ENCODE results near the gene SPPL3.

SPPL3 gene

DNA sequence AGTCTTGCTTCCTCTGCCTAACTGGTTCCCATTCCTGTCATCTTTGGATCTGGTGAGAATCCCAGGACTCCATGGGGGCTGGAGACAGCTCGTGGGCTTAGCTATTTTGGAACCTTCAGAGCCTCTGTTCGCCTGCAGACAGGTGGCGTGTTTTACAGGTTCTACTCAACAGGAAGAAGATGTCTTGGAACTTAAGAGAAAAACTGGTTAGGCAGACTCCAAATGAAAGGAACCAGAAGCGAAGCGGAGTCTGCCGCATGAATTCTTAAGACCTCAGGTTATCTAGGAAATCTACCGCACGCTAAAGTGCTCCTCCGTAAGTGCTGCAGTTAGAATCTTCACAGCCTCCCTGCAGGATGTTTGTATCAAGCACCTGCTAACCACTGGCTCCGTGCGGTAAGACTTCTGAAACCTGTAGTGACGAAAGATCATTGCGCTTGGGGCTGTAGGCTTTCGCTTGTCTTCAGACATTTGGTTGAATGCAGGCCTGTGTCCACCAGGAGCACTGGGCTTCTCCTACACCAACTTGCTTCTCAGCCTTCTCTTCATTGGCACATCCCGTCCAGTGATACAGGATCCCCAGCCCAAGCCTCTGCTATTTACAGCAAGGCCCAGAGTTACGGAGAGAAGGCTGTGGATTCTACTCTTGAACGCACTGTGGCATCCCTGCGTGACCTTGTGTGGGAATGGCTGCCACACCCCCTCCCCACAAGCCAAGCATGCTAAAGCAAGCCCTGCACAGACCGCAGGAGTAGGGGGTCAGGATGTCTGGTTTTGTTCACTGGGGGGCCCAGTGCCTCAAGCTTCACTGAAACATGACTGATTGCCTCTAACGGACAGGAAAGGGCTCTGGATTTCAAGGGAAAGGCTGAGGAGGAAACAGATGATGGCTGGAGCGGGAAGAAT is 143.6 kb downstream of the SPPL3 start:
- Mint-ChIP-seq H3K27ac (no peak overlapping the region), H3K4me1 (ENCODE audit: low read depth) (peaks cover under 1% of the 10 kb centered on the region), H3K9me3 (no peaks in the 10 kb centered on the region), H3K4me3 (no peak overlapping the region), H3K36me3 (ENCODE audit: low read depth) (peaks cover 14% of the 10 kb centered on the region), H3K27me3 (no peaks in the 10 kb centered on the region)

DNA sequence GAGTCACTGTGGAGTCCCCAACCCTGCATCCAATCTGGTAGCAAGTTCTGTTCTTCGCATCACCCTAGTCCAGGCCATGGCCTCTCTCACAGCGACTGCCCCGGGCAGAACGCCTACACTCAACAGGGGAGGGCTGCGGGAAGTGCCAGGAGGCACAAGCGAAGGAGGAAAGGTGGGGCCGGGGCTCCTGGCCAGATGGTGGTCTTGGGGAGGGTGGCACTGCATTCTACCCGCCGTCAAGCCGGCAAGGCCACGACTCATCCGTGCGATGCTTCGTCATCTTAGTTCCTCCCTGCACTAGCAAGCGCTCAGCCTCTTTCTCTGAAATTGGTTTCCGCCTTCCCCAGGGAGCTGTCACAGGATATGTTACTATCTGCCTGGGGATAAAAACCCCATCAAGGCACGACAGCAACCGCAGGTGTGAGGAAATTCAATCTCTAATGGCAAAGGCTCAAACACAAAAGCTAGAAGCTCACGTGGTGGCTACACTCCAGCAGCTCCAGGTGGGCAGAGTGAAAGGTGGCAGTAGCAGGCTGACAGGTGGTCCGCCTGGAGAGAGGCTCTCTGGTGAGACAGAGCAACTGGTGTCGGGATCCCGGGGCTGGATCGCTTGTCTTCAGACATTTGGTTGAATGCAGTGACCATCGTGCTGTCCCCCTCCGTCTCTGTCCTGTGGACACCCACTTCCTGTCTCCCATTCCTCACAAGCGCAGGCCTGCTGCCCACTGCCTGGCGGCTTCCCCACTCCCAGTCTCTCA is 144.4 kb downstream of the SPPL3 start:
- H3K27me3 Mint-ChIP-seq, result no peaks in the 10 kb centered on the region
- peaks cover 14% of the 10 kb centered on the region for H3K36me3 Mint-ChIP-seq (ENCODE audit: low read depth)
- H3K4me1 Mint-ChIP-seq (ENCODE audit: low read depth), result peaks cover 8% of the 10 kb centered on the region
- H3K4me3 Mint-ChIP-seq, result no peak overlapping the region
- H3K27ac Mint-ChIP-seq, result no peak overlapping the region
- H3K9me3 Mint-ChIP-seq, result no peaks in the 10 kb centered on the region

DNA sequence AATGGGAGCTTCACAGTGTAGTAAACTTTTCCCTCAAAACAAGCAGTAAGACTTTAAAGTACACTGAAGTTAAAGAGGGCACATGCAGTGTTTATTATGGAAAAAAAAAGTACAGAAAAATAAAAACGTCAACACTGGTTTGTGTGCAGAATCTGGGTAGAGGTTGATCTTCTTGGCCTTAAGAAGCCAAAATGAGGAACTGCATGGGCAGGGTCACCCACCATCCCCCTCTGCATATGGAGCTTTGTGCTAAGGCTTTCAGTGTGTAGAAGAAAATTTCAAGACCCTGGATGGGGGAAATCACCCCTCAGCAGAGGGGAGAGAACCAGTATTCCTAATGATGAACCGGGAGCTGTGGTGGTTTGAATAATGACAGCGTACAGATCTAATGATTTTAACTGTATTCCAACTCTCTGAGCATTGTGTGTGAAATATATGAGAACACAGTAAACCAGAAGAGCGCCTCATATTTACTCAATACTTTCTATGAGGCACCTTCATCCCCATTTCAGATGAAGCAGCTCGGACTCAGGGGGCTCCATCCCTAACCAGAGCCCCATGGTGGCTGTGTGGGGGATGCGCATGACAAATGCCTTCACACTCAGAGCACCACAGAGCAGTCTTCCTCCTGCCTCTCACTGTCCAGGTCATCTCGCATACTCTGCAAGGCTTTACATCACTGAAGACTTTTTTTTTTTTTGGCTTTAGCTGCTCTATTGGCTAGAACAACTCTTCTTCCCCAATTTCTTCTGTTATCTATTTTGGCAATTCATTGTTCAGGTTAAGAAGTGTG is 145.2 kb downstream of the SPPL3 start:
- no peak overlapping the region for H3K27ac Mint-ChIP-seq
- no peak overlapping the region for H3K4me3 Mint-ChIP-seq
- H3K9me3 Mint-ChIP-seq, result no peaks in the 10 kb centered on the region
- no peaks in the 10 kb centered on the region for H3K27me3 Mint-ChIP-seq
- H3K4me1 Mint-ChIP-seq (ENCODE audit: low read depth), result peaks cover 8% of the 10 kb centered on the region
- peaks cover 8% of the 10 kb centered on the region for H3K36me3 Mint-ChIP-seq (ENCODE audit: low read depth)

DNA sequence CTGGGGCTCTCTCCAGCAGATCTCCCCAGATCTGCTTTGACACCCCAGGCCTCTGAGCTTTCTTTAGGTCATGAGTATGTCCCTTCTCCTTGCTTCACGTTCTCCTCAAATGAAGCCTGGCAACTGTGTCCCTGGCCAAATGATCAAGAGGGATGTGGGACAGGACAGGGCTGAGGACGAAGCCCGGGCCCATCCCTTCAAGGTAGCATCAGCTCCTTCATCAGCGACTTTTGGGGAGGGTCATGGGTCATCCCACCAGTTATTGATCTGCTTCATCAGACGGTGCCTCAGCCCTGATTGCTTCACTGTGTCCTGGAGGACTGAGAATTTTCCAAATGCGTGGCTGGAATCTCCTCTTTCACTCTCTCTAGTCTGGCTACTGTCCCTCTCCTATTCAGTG is 146.2 kb downstream of the SPPL3 start:
- Mint-ChIP-seq H3K4me3 (no peak overlapping the region), H3K4me1 (ENCODE audit: low read depth) (peaks cover 12% of the 10 kb centered on the region), H3K9me3 (no peaks in the 10 kb centered on the region), H3K27ac (no peak overlapping the region), H3K27me3 (no peaks in the 10 kb centered on the region), H3K36me3 (ENCODE audit: low read depth) (peaks cover 8% of the 10 kb centered on the region)

DNA sequence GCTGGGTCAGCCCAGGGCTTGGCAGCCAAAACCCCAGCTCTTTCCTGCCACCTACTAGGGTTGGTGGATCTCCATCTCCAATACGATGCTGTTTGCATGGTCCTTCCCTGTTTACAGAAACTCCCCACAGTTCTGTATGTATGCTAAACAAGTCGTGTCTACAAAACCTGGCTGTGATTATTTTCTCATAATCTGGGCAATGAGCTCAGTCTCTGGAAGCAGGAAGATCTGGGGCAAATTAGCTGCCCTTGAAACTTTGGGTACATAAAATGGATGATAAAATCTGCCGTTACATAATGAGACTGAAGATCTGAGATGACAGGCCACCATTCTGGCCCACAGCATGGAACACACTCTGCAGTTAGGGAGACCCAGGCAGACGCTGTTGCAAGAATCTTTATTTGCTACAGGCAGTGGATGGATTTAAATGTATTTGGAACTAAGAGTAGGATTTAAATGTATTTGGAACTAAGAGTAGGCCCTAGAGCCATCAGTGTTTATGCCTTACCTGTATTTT is 146.9 kb downstream of the SPPL3 start:
- Mint-ChIP-seq H3K36me3 (ENCODE audit: low read depth) (peaks cover 6% of the 10 kb centered on the region), H3K27me3 (peaks cover 3% of the 10 kb centered on the region), H3K27ac (no peak overlapping the region), H3K9me3 (no peaks in the 10 kb centered on the region), H3K4me3 (no peak overlapping the region), H3K4me1 (ENCODE audit: low read depth) (peaks cover 12% of the 10 kb centered on the region)

DNA sequence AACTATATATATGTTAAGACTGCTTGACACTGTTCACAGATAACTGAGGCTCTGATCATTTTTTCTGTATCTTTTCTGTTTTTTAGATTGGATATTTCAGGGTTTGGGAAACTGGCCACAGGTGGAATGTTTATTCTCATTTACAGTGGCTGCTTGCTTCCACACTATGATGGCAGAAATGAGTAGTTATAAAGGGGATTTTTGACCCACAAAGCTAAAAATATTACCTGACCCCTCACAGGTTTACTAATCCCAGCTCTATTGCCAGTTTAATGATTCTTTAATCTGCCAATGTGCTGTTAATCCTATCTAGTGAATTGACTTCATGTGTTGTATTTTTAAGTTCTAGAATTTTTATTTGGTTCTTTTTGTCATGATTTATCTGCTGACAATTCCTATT is 148.9 kb downstream of the SPPL3 start:
- Mint-ChIP-seq H3K4me1 (ENCODE audit: low read depth) (peaks cover 12% of the 10 kb centered on the region), H3K27me3 (peaks cover 5% of the 10 kb centered on the region), H3K27ac (no peak overlapping the region), H3K36me3 (ENCODE audit: low read depth) (no peaks in the 10 kb centered on the region), H3K4me3 (no peak overlapping the region), H3K9me3 (no peaks in the 10 kb centered on the region)

DNA sequence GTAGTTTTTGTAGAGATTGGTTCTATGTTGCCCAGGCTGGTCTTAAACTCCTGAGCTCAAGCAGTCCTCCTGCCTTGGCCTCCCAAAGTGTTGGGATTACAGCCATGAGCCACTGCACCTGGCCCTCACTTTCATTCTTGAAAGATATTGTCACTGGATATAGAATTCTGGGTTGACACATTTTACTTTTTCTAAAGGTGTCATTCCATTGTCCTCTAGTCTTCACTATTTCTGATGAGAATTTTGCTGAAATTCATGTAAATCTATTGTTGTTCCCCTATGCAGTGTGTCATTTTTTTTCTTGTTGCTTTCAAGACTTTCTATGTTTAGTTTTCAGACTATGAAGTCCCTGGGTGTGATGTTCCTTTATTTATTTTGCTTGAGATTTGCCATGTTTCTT is 149.4 kb downstream of the SPPL3 start:
- H3K4me3 Mint-ChIP-seq, result no peak overlapping the region
- H3K27ac Mint-ChIP-seq, result no peak overlapping the region
- no peaks in the 10 kb centered on the region for H3K36me3 Mint-ChIP-seq (ENCODE audit: low read depth)

DNA sequence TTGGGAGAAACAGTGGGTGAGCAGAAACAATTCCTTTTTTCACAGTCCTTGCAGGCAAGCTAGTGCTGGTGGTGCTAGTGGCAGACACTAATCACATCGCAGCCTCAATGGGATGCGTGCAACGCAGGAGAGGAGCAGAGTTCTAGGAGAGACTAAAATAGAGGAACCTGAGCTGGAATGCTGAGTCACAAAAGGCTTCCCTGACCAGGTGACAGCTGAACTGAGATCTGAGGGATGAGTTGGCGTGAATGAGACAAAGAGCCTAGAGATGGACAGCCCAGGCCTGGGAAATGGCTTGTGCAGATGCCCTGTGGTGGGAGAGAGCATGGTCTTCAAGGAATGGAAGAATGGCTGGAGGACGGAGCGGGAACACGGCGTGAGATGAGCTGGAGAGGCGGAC is 152.8 kb downstream of the SPPL3 start:
- Mint-ChIP-seq H3K27ac (no peak overlapping the region), H3K4me3 (no peak overlapping the region), H3K9me3 (no peaks in the 10 kb centered on the region), H3K27me3 (peaks cover 5% of the 10 kb centered on the region), H3K4me1 (ENCODE audit: low read depth) (peaks cover 12% of the 10 kb centered on the region), H3K36me3 (ENCODE audit: low read depth) (no peaks in the 10 kb centered on the region)

More for the DNA sequence above, 149.4 kb downstream of the SPPL3 start:
- no peaks in the 10 kb centered on the region for H3K9me3 Mint-ChIP-seq
- H3K27me3 Mint-ChIP-seq, result peaks cover 5% of the 10 kb centered on the region
- H3K4me1 Mint-ChIP-seq (ENCODE audit: low read depth), result peaks cover 12% of the 10 kb centered on the region

DNA sequence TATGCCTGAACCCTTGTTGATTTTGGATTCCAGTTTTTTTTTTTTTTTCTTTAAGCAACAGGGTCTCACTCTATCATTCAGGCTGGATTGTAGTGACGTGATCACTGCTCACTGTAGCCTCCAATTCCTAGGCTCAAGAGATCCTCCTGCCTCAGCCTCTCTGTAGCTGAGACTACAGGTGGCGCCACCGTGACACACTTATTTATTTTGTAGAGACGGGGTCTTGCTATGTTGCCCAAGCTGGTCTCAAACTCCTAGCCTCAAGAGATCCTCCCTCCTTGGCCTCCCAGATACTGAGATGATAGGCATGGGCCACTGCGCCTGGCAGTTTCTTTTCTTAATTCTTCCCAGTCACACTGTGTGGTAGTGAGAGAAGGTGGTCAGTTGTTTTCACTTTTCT is 153.4 kb downstream of the SPPL3 start:
- Mint-ChIP-seq H3K4me1 (ENCODE audit: low read depth) (peaks cover 12% of the 10 kb centered on the region), H3K9me3 (no peaks in the 10 kb centered on the region), H3K4me3 (no peak overlapping the region), H3K27me3 (peaks cover 5% of the 10 kb centered on the region), H3K27ac (no peak overlapping the region), H3K36me3 (ENCODE audit: low read depth) (no peaks in the 10 kb centered on the region)

DNA sequence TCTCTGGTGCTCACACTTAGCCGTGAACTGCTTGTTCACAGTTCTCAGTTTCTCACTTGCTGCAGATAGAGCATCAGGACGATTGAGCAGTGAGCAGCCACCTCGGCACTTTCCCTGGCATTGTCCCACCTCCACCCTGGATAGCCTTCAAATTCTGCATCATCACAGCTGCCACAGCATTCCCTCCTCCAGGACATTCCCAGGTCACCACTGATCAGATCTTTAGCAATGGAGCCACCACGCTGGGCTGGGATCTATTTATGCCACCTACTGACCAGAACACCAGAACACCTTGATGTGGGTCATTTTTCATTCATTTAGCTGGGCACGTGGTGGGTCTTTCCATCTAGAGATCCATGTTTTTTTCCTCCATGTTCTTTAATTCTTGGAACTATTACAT is 154.9 kb downstream of the SPPL3 start:
- no peaks in the 10 kb centered on the region for H3K9me3 Mint-ChIP-seq
- no peaks in the 10 kb centered on the region for H3K36me3 Mint-ChIP-seq (ENCODE audit: low read depth)
- H3K27me3 Mint-ChIP-seq, result peaks cover 5% of the 10 kb centered on the region
- H3K4me1 Mint-ChIP-seq (ENCODE audit: low read depth), result peaks cover 4% of the 10 kb centered on the region
- no peak overlapping the region for H3K4me3 Mint-ChIP-seq
- no peak overlapping the region for H3K27ac Mint-ChIP-seq

DNA sequence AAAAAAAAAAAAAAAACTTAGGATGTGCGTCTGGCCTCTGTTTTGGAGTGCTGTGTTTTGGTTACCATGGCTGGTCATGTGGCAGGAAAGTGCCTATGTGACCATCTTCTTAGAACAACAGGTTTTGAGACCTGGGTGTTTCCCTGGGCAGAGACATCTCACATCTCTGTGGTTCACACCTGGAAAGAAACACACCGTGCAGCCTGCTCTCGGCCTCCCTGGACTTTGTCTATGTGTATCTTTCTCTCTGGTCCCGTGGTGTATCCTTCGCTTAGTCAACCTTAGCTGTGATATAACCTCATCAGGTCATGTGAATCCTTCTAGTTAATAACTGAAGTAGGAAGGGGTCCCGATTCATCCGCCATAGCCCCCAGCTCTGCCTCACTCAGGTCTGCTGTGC is 155.9 kb downstream of the SPPL3 start:
- no peaks in the 10 kb centered on the region for H3K4me1 Mint-ChIP-seq (ENCODE audit: low read depth)
- H3K27ac Mint-ChIP-seq, result no peak overlapping the region
- peaks cover 5% of the 10 kb centered on the region for H3K27me3 Mint-ChIP-seq

DNA sequence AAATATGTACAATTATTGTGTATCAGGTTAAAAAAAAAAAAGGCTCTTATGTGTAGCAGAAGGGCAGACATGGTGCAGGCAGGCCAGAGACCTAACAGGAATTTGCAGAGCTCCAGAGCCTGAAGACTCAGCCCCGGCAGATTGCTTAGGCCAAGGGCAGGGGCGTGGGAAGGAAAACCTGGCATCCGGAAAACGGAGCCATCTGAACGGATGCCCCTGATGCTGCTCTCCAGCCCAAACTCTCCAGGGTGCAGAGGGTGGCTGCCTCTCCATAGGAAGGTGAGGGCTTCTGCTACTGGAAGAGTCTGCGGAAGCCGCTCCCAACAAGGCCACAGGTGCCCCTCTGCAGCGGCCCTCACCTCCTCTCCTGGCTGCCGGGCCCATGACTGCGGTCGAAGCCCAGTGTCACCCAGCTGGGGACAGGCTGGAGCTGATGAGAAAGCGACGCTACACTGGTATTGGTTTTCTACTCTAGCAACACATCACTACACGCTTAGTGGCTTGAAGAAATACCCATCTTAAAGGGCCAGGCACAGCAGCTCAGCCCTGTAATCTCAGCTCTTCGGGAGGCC is 159.2 kb downstream of the SPPL3 start:
- H3K4me3 Mint-ChIP-seq, result no peak overlapping the region
- H3K27ac Mint-ChIP-seq, result no peak overlapping the region
- H3K9me3 Mint-ChIP-seq, result no peaks in the 10 kb centered on the region
- no peaks in the 10 kb centered on the region for H3K27me3 Mint-ChIP-seq
- H3K36me3 Mint-ChIP-seq (ENCODE audit: low read depth), result no peaks in the 10 kb centered on the region
- H3K4me1 Mint-ChIP-seq (ENCODE audit: low read depth), result no peaks in the 10 kb centered on the region

More for the DNA sequence above, 155.9 kb downstream of the SPPL3 start:
- no peaks in the 10 kb centered on the region for H3K9me3 Mint-ChIP-seq
- no peaks in the 10 kb centered on the region for H3K36me3 Mint-ChIP-seq (ENCODE audit: low read depth)
- no peak overlapping the region for H3K4me3 Mint-ChIP-seq

DNA sequence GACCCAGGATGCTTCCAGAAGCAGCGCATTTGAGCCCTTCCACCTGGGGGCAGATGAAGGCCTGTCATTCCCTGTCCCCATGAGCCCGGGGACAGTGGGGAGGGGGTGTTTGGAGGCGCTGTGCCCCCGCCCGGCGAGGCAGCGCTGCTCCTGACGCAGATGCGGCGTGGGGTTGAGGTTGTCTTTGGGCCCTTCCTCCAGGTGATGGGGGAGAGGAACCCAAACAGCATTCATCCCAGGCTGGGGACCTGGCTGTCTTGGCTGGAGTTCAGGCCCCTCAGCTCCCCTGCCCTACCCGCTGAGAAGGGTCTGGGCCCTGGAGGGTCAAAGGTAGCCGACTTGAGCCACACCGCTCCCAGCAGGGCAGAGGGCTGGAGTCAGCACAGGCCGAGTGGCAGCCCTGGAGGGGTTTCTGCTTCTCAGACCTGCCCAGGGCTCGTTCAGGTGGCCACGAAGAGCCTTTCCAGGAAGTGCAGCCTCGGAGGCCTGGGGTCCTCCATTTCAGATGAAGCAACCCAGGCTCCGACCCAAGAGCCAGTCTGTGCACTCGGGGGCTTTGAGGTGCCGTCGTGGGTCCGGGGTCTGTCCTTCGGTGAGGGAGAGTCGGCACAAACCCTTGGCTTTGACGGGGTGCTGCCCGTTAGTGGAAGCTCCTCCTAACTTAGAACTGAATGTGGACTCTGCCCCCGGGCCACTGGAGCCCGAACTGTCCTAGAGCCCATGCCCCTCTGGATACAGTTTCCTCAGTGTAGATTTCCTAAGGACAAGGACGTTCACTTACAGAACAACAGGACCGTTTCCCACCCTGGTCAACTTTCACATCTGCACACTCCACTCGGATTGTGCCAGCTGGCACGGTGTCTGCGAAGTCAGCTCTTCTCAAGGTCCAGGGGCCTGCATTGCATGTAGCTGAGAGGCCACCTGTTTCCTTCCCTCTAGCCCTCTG is 162.4 kb downstream of the SPPL3 start:
- H3K27ac Mint-ChIP-seq, result no peak overlapping the region
- H3K4me1 Mint-ChIP-seq (ENCODE audit: low read depth), result no peaks in the 10 kb centered on the region
- no peaks in the 10 kb centered on the region for H3K9me3 Mint-ChIP-seq

More for the DNA sequence above, 162.4 kb downstream of the SPPL3 start:
- H3K27me3 Mint-ChIP-seq, result no peaks in the 10 kb centered on the region
- H3K4me3 Mint-ChIP-seq, result no peak overlapping the region
- no peaks in the 10 kb centered on the region for H3K36me3 Mint-ChIP-seq (ENCODE audit: low read depth)

Measured in stimulated activated naive CD8-positive, alpha-beta T cell treated with anti-CD3 and anti-CD28 coated beads, Interleukin-15, Interleukin-2, amounts not matched to agents 100 ng/mL and 50 ng/mL, for 24 hours (primary cell).